SK-N-MC (cell line): ENCODE results near the gene COG2.

Experiments
- EZH2 ChIP-seq: fragments of 200-600 bp; sonication (generic); IDR thresholded peaks from one replicate; pipeline ENCODE4 v1.6.1; 2017; ENCODE audit warnings: antibody characterized with exemption
- FOXP2 ChIP-seq: optimal IDR thresholded peaks from 2 replicates; pipeline ENCODE3; 2011; ENCODE audit warnings: mild to moderate bottlenecking, moderate library complexity; ENCODE audit not compliant: insufficient read depth; ENCODE audit errors: extremely low read length, control extremely low read depth
- POLR2AphosphoS5 ChIP-seq: IDR thresholded peaks from 2 replicates; pipeline ENCODE4 v1.6.1; 2012; ENCODE audit warnings: mild to moderate bottlenecking, low read depth, low read length, borderline replicate concordance

GRCh38 chr1:230651235-230651634 lies 9.0 kb downstream of the COG2 start:
- TF ChIP-seq POLR2AphosphoS5: no peak
- TF ChIP-seq EZH2: no peak
- TF ChIP-seq FOXP2: no peak
